Adrenal gland (tissue), 12 donors: ENCODE results near the gene TMEM62. TPM values are rescaled to one million over a fixed set of nuclear protein-coding genes. Genes with fewer than 3 reads are reported as not detected.

Source experiments
- DNase-seq, 7 donors: peaks; one replicate each; pipeline ENCODE4 v3.0.0-alpha.2; 2019 to 2020
- H3K27ac ChIP-seq, 5 donors: fragments of 200-600 bp; sonication (generic) in 4 of 5; 1 replicate in 3 of 5; 2 replicates in 2 of 5; pipeline versions ENCODE4 v1.5.1 to v1.8.0; 2016 to 2020; ENCODE audit warnings: mild to moderate bottlenecking in 1 of 5
- H3K27me3 ChIP-seq: fragments of 200-600 bp; 2 replicates; pipeline ENCODE4 v1.8.0; 2021
- H3K36me3 ChIP-seq, 2 donors: fragments of 200-600 bp; replicated peaks in 1 of 2; 1 replicate in 1 of 2; 2 replicates in 1 of 2; pipeline versions ENCODE4 v1.5.1 to v1.8.0; 2018 to 2022
- H3K4me1 ChIP-seq, 2 donors: fragments of 200-600 bp; replicated peaks in 1 of 2; 1 replicate in 1 of 2; 2 replicates in 1 of 2; pipeline versions ENCODE4 v1.5.1 to v1.8.0; 2018 to 2021
- H3K4me3 ChIP-seq, 4 donors: fragments of 200-600 bp; sonication (generic) in 3 of 4; one replicate each; pipeline ENCODE4 v1.5.1; 2016 to 2018
- H3K9me3 ChIP-seq, 3 donors: fragments of 200-600 bp; sonication (generic) in 1 of 3; replicated peaks in 1 of 3; 1 replicate in 2 of 3; 2 replicates in 1 of 3; pipeline versions ENCODE4 v1.5.1 to v1.8.0; 2016 to 2021
- POLR2A ChIP-seq, 2 donors: fragments of 450-650 bp; IDR thresholded peaks; one replicate each; pipeline ENCODE4 v1.6.1; 2017; ENCODE audit warnings: antibody characterized with exemption in 2 of 2, mild to moderate bottlenecking in 2 of 2, moderate library complexity in 1 of 2
- WGBS, 4 donors: extraction: QIAGEN DNeasy Blood & Tissue Kit in 2 of 4; methylation state at CpG; one replicate each; pipeline versions ENCODE4 v1.1.5 to v1.1.7; 2013 to 2017; 5-methylcytosine and 5-hydroxymethylcytosine counted together
- intact Hi-C, 2 donors: fragments of 100-400 bp; cut with DNase I; formaldehyde crosslinking; loops; one replicate each; pipeline versions ENCODE4 v1.14.1 to v1.15.0; 2022 to 2023
- polyA plus RNA-seq, 3 donors: library from polyadenylated mRNA; stranded (reverse); fragments of 200-250 nt in 2 of 3; fragments of 350-450 nt in 1 of 3; fragmentation: Illumina TruSeq in 1 of 3; extraction: RNeasy Lipid Tissue Mini Kit (QIAGEN cat#74804) in 1 of 3; gene quantifications; one replicate each; pipeline ENCODE4 v1.2.3, GENCODE V29; 2013 to 2014
- total RNA-seq, 9 donors: library from RNA; depleted of rRNA in 4 of 9; stranded (reverse); fragments of >200 nt in 4 of 9; fragments of 120-200 nt in 1 of 9; fragmentation: NEBNext Ultra II Directional in 1 of 9; extraction: Animal tissue kit (Norgen Biotek cat#: 25700) in 1 of 9; gene quantifications; one replicate each; pipeline versions ENCODE4 v1.1.0 to v1.2.4, GENCODE V29; 2013 to 2023
- TF ChIP-seq, protein P1 (sequence below), 6 experiments: fragments of 450-650 bp in 4 of 6; fragments of 200-600 bp in 2 of 6; sonication (generic) in 1 of 6; IDR thresholded peaks; 1 replicate in 5 of 6; 2 replicates in 1 of 6; pipeline versions ENCODE4 v1.5.1 to v1.8.0; 2016 to 2021; ENCODE audit warnings: antibody characterized with exemption in 6 of 6, mild to moderate bottlenecking in 2 of 6, moderate library complexity in 1 of 6
- donor health status: healthy with polysubstance abuse.
- donor health status: Bipolar disorder and iron deficiency.
- donor health status: DM: yes; HTN: yes; CAD: no.
- donor health status: DM: no; HTN: no; CAD: no.
- donor health status: DM: no; HTN: no; CAD: no.
- donor health status: DM: yes; HTN: yes; CAD: no.

TMEM62 gene
- total and polyA plus RNA-seq, 12 donors, result 11.3 to 25.9 (median 18.4) TPM

DNA sequence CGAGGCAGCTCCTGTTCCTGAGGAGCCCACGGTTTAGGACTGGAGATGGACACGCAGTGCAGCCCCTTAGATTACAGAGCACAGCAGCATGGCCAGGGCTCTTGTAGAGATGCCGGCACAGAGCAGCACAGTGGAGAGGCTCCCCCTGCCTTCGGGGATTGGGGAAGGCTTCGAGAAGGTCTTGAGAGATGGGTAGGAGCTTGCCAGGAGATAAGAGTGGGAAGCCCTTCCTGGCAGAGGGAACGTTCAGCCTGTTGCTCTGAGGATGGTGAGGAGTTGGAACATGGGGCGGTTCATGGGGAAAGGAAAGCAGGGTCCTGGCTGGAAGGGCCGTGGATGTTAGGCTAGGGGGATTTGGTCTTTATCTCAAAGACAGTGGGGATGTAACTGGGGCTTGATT, 77.4 kb downstream of the TMEM62 start:
- DNase-seq, result peak in 1 of 7 donors; percentile 18
- Histone ChIP-seq H3K4me3 (no peak overlapping the region), H3K27me3 (no peaks in the 10 kb centered on the region), H3K9me3 (no peaks in the 10 kb centered on the region), H3K27ac (no peak overlapping the region), H3K4me1 (no peaks in the 10 kb centered on the region), H3K36me3 (no peaks in the 10 kb centered on the region)
- intact Hi-C loops, result no loop called here
- TF ChIP-seq POLR2A (IDR thresholded peaks at IDR 0.05), result no peak
- TF ChIP-seq, protein P1, sequence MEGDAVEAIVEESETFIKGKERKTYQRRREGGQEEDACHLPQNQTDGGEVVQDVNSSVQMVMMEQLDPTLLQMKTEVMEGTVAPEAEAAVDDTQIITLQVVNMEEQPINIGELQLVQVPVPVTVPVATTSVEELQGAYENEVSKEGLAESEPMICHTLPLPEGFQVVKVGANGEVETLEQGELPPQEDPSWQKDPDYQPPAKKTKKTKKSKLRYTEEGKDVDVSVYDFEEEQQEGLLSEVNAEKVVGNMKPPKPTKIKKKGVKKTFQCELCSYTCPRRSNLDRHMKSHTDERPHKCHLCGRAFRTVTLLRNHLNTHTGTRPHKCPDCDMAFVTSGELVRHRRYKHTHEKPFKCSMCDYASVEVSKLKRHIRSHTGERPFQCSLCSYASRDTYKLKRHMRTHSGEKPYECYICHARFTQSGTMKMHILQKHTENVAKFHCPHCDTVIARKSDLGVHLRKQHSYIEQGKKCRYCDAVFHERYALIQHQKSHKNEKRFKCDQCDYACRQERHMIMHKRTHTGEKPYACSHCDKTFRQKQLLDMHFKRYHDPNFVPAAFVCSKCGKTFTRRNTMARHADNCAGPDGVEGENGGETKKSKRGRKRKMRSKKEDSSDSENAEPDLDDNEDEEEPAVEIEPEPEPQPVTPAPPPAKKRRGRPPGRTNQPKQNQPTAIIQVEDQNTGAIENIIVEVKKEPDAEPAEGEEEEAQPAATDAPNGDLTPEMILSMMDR (IDR thresholded peaks at IDR 0.05), result no peak
- WGBS, 4 donors, result 75 to 79% (median 75%) methylated on average over 9 of the region's 9 CpGs

DNA sequence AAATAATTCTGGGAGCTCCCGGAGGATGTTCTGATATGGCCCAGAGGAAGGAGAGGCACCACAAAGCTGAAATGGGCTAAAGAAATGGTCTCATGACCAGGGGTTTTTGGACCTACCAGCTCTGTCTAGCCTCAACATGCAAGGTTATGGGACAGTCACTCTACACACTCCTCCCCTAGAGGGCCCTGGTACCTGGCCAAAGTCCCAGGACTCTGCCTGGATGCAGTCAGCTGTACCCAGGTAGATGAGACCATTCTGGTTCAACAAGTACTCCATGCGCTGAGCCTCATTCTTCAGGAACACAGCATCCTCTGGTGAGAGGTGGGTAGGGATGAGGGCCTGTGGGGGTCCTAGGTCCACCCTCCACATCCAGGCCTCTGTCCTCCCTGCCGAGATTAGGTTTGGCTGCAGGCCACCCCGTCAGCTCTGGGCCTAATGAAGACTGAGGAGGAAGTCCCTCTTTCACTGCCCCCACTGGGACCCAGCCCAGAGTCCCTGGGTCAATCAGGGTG, 77.9 kb downstream of the TMEM62 start:
- no peaks in the 10 kb centered on the region for H3K27me3 ChIP-seq
- TF ChIP-seq, protein P1 (IDR thresholded peaks at IDR 0.05), result no peak
- no peak for TF ChIP-seq POLR2A (IDR thresholded peaks at IDR 0.05)
- no peak overlapping the region for H3K27ac ChIP-seq
- WGBS, 4 donors, result 69 to 84% (median 77%) methylated on average over 3 to 4 of the region's 4 CpGs
- H3K9me3 ChIP-seq, result no peaks in the 10 kb centered on the region
- intact Hi-C loops, result no loop called here
- no peaks in the 10 kb centered on the region for H3K36me3 ChIP-seq
- peak in 1 of 7 donors; percentile 21 for DNase-seq
- no peak overlapping the region for H3K4me3 ChIP-seq
- H3K4me1 ChIP-seq, result no peaks in the 10 kb centered on the region

DNA sequence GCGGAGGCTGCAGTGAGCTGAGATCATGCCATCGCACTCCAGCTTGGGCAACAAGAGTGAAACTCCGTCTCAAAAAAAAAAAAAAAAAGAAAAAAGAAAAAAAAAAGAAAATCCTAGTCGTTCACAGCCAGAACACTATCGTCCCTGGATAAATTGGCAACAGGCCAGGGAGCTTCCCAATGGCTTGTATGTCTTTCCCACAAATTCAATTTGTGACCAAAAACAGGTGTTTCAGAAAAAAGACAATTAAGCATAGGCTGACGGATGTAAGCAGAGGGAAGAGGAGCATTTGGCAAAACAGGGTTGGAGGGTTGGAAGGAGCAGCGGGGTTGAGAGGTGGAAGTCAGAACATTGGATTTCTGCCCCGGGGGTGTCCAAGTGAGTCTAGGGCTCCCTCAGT, 78.9 kb downstream of the TMEM62 start:
- Histone ChIP-seq H3K27me3 (no peaks in the 10 kb centered on the region), H3K27ac (no peak overlapping the region), H3K4me3 (no peak overlapping the region), H3K9me3 (no peaks in the 10 kb centered on the region), H3K4me1 (no peaks in the 10 kb centered on the region), H3K36me3 (no peaks in the 10 kb centered on the region)
- DNase-seq, result peak in 1 of 7 donors; percentile 11
- TF ChIP-seq POLR2A (IDR thresholded peaks at IDR 0.05), result no peak
- TF ChIP-seq, protein P1 (IDR thresholded peaks at IDR 0.05), result no peak
- WGBS, 4 donors, result 67 to 79% (median 72%) methylated on average over 8 of the region's 8 CpGs
- intact Hi-C loops, result no loop called here

DNA sequence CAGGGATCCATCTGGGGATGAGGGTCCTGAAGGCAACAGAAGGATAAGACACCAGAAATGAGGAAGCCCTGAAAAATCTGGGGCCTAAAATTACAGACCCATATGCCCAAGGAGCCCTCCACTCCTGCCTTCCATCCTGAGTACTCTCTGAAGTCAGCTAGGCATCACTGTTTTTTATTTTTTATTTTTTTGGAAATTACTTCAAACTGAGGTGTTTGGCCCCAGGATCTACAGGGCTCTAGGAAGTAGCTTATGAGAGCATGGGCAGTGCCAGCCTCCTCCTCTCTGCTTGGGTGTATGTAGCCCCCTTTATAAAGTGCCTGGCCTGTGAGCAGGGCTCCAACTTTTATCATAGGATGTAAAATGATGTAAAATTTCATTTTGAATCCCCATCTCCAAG, 79.6 kb downstream of the TMEM62 start:
- DNase-seq, result no peak
- H3K36me3 ChIP-seq, result no peaks in the 10 kb centered on the region
- intact Hi-C loops, result no loop called here
- no peaks in the 10 kb centered on the region for H3K27me3 ChIP-seq
- TF ChIP-seq, protein P1 (IDR thresholded peaks at IDR 0.05), result no peak
- no peak for TF ChIP-seq POLR2A (IDR thresholded peaks at IDR 0.05)
- no peaks in the 10 kb centered on the region for H3K9me3 ChIP-seq
- no peak overlapping the region for H3K27ac ChIP-seq
- H3K4me1 ChIP-seq, result no peaks in the 10 kb centered on the region
- H3K4me3 ChIP-seq, result no peak overlapping the region
